Measurements from ENCODE around the gene MPV17. TPM values are rescaled to one million over a fixed set of nuclear protein-coding genes. Genes with fewer than 3 reads are reported as not detected.
A peak's percentile ranks its signal among the peaks of the same experiment; 100 is the strongest.

MPV17 gene
- total and polyA plus RNA-seq, 2 of the 13 experiments (the other 11 are each of a cell fraction or from before 2014, with no cell fraction given) = 48.9 to 129 TPM

- TF ChIP-seq ZNF609 (CRISPR knock-in tag; IDR thresholded peaks at IDR 0.05; ENCODE audit: borderline replicate concordance) = peak; percentile 56; the same call in 1 of the 2 replicates
- TF ChIP-seq ZNF7 (CRISPR knock-in tag; IDR thresholded peaks at IDR 0.05) = no peak
- TF ChIP-seq MYNN (CRISPR knock-in tag; IDR thresholded peaks at IDR 0.05; ENCODE audit: low read depth) = no peak; the same call in 1 of the 2 replicates
- TF ChIP-seq, protein P1, sequence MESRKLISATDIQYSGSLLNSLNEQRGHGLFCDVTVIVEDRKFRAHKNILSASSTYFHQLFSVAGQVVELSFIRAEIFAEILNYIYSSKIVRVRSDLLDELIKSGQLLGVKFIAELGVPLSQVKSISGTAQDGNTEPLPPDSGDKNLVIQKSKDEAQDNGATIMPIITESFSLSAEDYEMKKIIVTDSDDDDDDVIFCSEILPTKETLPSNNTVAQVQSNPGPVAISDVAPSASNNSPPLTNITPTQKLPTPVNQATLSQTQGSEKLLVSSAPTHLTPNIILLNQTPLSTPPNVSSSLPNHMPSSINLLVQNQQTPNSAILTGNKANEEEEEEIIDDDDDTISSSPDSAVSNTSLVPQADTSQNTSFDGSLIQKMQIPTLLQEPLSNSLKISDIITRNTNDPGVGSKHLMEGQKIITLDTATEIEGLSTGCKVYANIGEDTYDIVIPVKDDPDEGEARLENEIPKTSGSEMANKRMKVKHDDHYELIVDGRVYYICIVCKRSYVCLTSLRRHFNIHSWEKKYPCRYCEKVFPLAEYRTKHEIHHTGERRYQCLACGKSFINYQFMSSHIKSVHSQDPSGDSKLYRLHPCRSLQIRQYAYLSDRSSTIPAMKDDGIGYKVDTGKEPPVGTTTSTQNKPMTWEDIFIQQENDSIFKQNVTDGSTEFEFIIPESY (CRISPR knock-in tag; IDR thresholded peaks at IDR 0.05) = no peak
- TF ChIP-seq, protein P2, sequence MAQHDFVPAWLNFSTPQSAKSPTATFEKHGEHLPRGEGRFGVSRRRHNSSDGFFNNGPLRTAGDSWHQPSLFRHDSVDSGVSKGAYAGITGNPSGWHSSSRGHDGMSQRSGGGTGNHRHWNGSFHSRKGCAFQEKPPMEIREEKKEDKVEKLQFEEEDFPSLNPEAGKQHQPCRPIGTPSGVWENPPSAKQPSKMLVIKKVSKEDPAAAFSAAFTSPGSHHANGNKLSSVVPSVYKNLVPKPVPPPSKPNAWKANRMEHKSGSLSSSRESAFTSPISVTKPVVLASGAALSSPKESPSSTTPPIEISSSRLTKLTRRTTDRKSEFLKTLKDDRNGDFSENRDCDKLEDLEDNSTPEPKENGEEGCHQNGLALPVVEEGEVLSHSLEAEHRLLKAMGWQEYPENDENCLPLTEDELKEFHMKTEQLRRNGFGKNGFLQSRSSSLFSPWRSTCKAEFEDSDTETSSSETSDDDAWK (CRISPR knock-in tag; IDR thresholded peaks at IDR 0.05) = no peak
- TF ChIP-seq, protein P3, sequence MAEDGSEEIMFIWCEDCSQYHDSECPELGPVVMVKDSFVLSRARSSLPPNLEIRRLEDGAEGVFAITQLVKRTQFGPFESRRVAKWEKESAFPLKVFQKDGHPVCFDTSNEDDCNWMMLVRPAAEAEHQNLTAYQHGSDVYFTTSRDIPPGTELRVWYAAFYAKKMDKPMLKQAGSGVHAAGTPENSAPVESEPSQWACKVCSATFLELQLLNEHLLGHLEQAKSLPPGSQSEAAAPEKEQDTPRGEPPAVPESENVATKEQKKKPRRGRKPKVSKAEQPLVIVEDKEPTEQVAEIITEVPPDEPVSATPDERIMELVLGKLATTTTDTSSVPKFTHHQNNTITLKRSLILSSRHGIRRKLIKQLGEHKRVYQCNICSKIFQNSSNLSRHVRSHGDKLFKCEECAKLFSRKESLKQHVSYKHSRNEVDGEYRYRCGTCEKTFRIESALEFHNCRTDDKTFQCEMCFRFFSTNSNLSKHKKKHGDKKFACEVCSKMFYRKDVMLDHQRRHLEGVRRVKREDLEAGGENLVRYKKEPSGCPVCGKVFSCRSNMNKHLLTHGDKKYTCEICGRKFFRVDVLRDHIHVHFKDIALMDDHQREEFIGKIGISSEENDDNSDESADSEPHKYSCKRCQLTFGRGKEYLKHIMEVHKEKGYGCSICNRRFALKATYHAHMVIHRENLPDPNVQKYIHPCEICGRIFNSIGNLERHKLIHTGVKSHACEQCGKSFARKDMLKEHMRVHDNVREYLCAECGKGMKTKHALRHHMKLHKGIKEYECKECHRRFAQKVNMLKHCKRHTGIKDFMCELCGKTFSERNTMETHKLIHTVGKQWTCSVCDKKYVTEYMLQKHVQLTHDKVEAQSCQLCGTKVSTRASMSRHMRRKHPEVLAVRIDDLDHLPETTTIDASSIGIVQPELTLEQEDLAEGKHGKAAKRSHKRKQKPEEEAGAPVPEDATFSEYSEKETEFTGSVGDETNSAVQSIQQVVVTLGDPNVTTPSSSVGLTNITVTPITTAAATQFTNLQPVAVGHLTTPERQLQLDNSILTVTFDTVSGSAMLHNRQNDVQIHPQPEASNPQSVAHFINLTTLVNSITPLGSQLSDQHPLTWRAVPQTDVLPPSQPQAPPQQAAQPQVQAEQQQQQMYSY (CRISPR knock-in tag; IDR thresholded peaks at IDR 0.05) = peak; percentile 91
- TF ChIP-seq ZNF251 (CRISPR knock-in tag; IDR thresholded peaks at IDR 0.05) = no peak
- peak; percentile 94 for TF ChIP-seq MYPOP (CRISPR knock-in tag; IDR thresholded peaks at IDR 0.05)
- TF ChIP-seq CREB1 (IDR thresholded peaks at IDR 0.05) = peak; percentile 98
- peak; percentile 99 for TF ChIP-seq CREB1 (CRISPR knock-in tag; IDR thresholded peaks at IDR 0.05)
- TF ChIP-seq ZNF138 (CRISPR knock-in tag; IDR thresholded peaks at IDR 0.05; ENCODE audit: low read depth) = no peak; the same call in 1 of the 2 replicates
- TF ChIP-seq NR2C2 (CRISPR knock-in tag; IDR thresholded peaks at IDR 0.05; ENCODE audit: borderline replicate concordance) = peak; percentile 96
- TF ChIP-seq MEF2D (CRISPR knock-in tag; IDR thresholded peaks at IDR 0.05) = peak; percentile 54; the same call in 1 of the 2 replicates
Measured at GRCh38 chr2:27356382-27357181, 33.7 kb upstream of the MPV17 start, which contains the start of gene GTF3C2 (continued).

All from HepG2 (cell line).